GM12892 (cell line): ENCODE measurements around the gene COL23A1.

Experiments used
- POLR2A ChIP-seq: IDR thresholded peaks from 2 replicates; pipeline ENCODE4 v1.6.1; 2011; ENCODE audit warnings: low read depth, low read length, control low read depth
- TAF1 ChIP-seq: IDR thresholded peaks from 2 replicates; pipeline ENCODE4 v1.6.1; 2011; ENCODE audit warnings: low read depth, mild to moderate bottlenecking, control low read depth, low read length, borderline replicate concordance

DNA sequence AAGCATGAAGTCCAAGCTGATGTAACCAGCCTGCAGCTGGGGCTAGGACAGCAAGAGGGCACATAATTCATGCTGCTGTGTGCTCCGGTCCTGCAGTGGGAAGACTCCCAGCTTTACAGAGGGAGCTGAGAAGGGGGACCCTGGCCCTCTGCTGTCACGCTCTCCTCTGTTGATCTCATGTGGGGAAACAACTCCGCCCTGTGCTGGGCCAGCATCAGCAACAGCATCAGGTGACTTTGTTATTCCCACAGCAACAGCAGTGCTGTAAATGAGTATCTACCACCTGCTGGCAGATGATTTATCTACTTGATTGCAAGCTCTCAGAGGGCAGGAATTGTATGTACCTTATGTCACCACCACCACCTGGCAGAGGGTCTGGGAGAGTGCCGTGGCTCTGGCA, 176.2 kb downstream of the COL23A1 start:
- no peak for TF ChIP-seq TAF1
- no peak for TF ChIP-seq POLR2A
